HepG2 (cell line): ENCODE data around the gene ACER2. TPM values are rescaled to one million over a fixed set of nuclear protein-coding genes. Genes with fewer than 3 reads are reported as not detected.
A peak's percentile ranks its signal among the peaks of the same experiment; 100 is the strongest.

Experiments used
- ATAC-seq: fragments of 200-7000 bp; cut with Tn5 transposase; 3 replicates; pipeline ENCODE4 v1.9.1; 2020; ENCODE audit warnings: mild to moderate bottlenecking, moderate library complexity
- BruUV-seq: library from RNA; stranded (reverse); fragments of 400-500 nt; replicated peaks from 2 replicates; lab custom pipeline; 2021; lab: Mats Ljungman, UMichigan
- CTCF ChIA-PET: fragments of 300-600 bp; formaldehyde crosslinking; extraction: SDS; loops from one replicate; lab custom pipeline; 2021; ENCODE audit warnings: low total read pairs, inconsistent platforms, low intra/inter-chr PET ratio; lab: Yijun Ruan, JAX
- POLR2A ChIA-PET: fragments of 350-600 bp; sonication (Branson Sonifier 250); formaldehyde crosslinking; loops from one replicate; lab custom pipeline; 2020; ENCODE audit warnings: antibody characterized with exemption, inconsistent platforms; lab: Yijun Ruan, JAX
- DNase-seq: peaks from one replicate; pipeline ENCODE4 v3.0.0-alpha.2; 2015; ENCODE audit warnings: low spot score
- FAIRE-seq: peaks from 3 replicates; lab custom pipeline; 2011; peaks lifted over from hg19 to GRCh38; lab: Jason Lieb, UNC
- H2AFZ ChIP-seq: one replicate; pipeline ENCODE4 v1.6.1; 2011; ENCODE audit warnings: low read length, inconsistent platforms
- H3K27ac ChIP-seq: fragments of 300-600 bp; 3 replicates; pipeline ENCODE4 v1.8.0; 2011; ENCODE audit warnings: mixed run types, mild to moderate bottlenecking, mixed read lengths, low read length, inconsistent platforms; ENCODE audit not compliant: insufficient read depth; ENCODE audit errors: extremely low read length
- H3K27me3 ChIP-seq, 2 experiments: fragments of 200-600 bp in 1 of 2; 2 replicates in 1 of 2; 3 replicates in 1 of 2; pipeline versions ENCODE4 v1.6.0 to v1.8.0; 2011; ENCODE audit warnings: low read length in 2 of 2, mild to moderate bottlenecking in 2 of 2, moderate library complexity in 2 of 2, inconsistent platforms in 1 of 2; ENCODE audit not compliant: insufficient read depth in 2 of 2, control insufficient read depth in 1 of 2
- H3K36me3 ChIP-seq, 2 experiments: fragments of 200-600 bp in 1 of 2; replicated peaks in 1 of 2; 2 replicates in 1 of 2; 3 replicates in 1 of 2; pipeline versions ENCODE4 v1.5.1 to v1.8.0; 2011; ENCODE audit warnings: low read length in 2 of 2, inconsistent platforms in 1 of 2; ENCODE audit not compliant: insufficient read depth in 2 of 2, control insufficient read depth in 1 of 2
- H3K4me1 ChIP-seq: 2 replicates; pipeline ENCODE4 v1.5.1; 2012; ENCODE audit warnings: low read length, inconsistent platforms; ENCODE audit not compliant: insufficient read depth
- H3K4me2 ChIP-seq: 2 replicates; pipeline ENCODE4 v1.6.0; 2011; ENCODE audit warnings: low read depth, low read length, inconsistent platforms
- H3K4me3 ChIP-seq, 3 experiments: fragments of 200-600 bp in 1 of 3; sonication (generic), shearing (Covaris generic) in 1 of 3; replicated peaks in 1 of 3; 2 replicates each; pipeline ENCODE4 v1.5.1; 2011 to 2016; ENCODE audit warnings: low read length in 3 of 3, inconsistent platforms in 2 of 3, low read depth in 2 of 3, mild to moderate bottlenecking in 2 of 3, control low read depth in 1 of 3, mixed read lengths in 1 of 3; ENCODE audit not compliant: insufficient read depth in 1 of 3
- H3K79me2 ChIP-seq: one replicate; pipeline ENCODE4 v1.6.1; 2011; ENCODE audit warnings: low read length, inconsistent platforms; ENCODE audit not compliant: insufficient read depth
- H3K9ac ChIP-seq: 2 replicates; pipeline ENCODE4 v1.6.0; 2011; ENCODE audit warnings: mild to moderate bottlenecking, low read depth, low read length, inconsistent platforms; ENCODE audit not compliant: insufficient read depth
- H3K9me3 ChIP-seq: 2 replicates; pipeline ENCODE4 v1.5.1; 2012; ENCODE audit warnings: mild to moderate bottlenecking, low read length
- H4K20me1 ChIP-seq: 2 replicates; pipeline ENCODE4 v1.6.0; 2011; ENCODE audit warnings: inconsistent platforms, mild to moderate bottlenecking, low read length, moderate library complexity; ENCODE audit not compliant: insufficient read depth
- HNRNPH1 ChIP-seq: fragments of 200-400 bp; formaldehyde crosslinking; optimal IDR thresholded peaks from 2 replicates; pipeline ENCODE3; 2017; ENCODE audit warnings: mild to moderate bottlenecking, low read depth, low read length
- RBAK ChIP-seq: sonication (generic); formaldehyde crosslinking; IDR thresholded peaks from 2 replicates; pipeline ENCODE4 v1.5.1; 2020; ENCODE audit warnings: mild to moderate bottlenecking, missing genetic modification reagents
- SP140L ChIP-seq: sonication (generic); formaldehyde crosslinking; IDR thresholded peaks from 2 replicates; pipeline ENCODE4 v1.4.0; 2020; ENCODE audit warnings: missing genetic modification reagents, borderline replicate concordance
- SP4 ChIP-seq: sonication (generic); formaldehyde crosslinking; IDR thresholded peaks from 2 replicates; pipeline ENCODE4 v1.8.1; 2023; ENCODE audit warnings: mild to moderate bottlenecking, missing genetic modification reagents
- SP5 ChIP-seq: IDR thresholded peaks from 2 replicates; pipeline ENCODE4 v1.6.1; 2016; ENCODE audit warnings: low read depth, borderline replicate concordance
- ZBTB43 ChIP-seq: sonication (generic); formaldehyde crosslinking; conservative IDR thresholded peaks from 2 replicates; pipeline ENCODE4 v1.4.0; 2020; ENCODE audit warnings: missing genetic modification reagents
- ZNF17 ChIP-seq: sonication (generic); formaldehyde crosslinking; IDR thresholded peaks from 2 replicates; pipeline ENCODE4 v1.5.0; 2020; ENCODE audit warnings: mild to moderate bottlenecking, missing genetic modification reagents
- ZNF639 ChIP-seq: conservative IDR thresholded peaks from 2 replicates; pipeline ENCODE4 v1.6.1; 2018; ENCODE audit warnings: missing genetic modification reagents
- ZNF782 ChIP-seq: sonication (generic); formaldehyde crosslinking; IDR thresholded peaks from 2 replicates; pipeline ENCODE4 v1.4.0; 2020; ENCODE audit warnings: missing genetic modification reagents, mild to moderate bottlenecking, borderline replicate concordance
- WGBS: methylation state at CpG from one replicate; pipeline ENCODE4 v1.1.6; 2017; ENCODE audit warnings: low lambda C conversion rate; 5-methylcytosine and 5-hydroxymethylcytosine counted together
- in situ Hi-C: cut with HindIII; loops from 2 replicates; pipeline ENCODE4 v1.10.0; 2017; ENCODE audit warnings: low pct_unique_long_range_greater_than_20kb; ENCODE audit not compliant: extremely low pct_ligation_motif_present
- intact Hi-C: fragments of 100-400 bp; cut with micrococcal nuclease; formaldehyde crosslinking; loops from one replicate; pipeline ENCODE4 v1.10.0; 2022; ENCODE audit not compliant: unreplicated experiment
- polyA plus RNA-seq, 8 experiments: library from polyadenylated mRNA; depleted of rRNA in 3 of 8; stranded (reverse) in 7 of 8; unstranded in 1 of 8; fragments of >200 nt; fragmentation: Illumina TruSeq in 4 of 8; extraction: Trizol in 4 of 8; gene quantifications; 2 replicates each; pipeline versions ENCODE4 v1.2.1 to v1.2.3, GENCODE V29; 2011 to 2016; ENCODE audit warnings: low read depth in 4 of 8, missing spikeins in 1 of 8, mixed read lengths in 1 of 8; ENCODE audit not compliant: insufficient read depth in 1 of 8
- total RNA-seq, 5 experiments: library from RNA; depleted of rRNA; stranded (reverse); fragments of >200 nt; fragmentation: Illumina TruSeq; extraction: Trizol; gene quantifications; 2 replicates each; pipeline ENCODE4 v1.2.3, GENCODE V29; 2016; ENCODE audit warnings: low read depth in 1 of 5

The ACER2 gene
- total and polyA plus RNA-seq, 2 of the 13 experiments (the other 11 are each of a cell fraction or from before 2014, with no cell fraction given): 1.9 to 3.4 TPM

DNA sequence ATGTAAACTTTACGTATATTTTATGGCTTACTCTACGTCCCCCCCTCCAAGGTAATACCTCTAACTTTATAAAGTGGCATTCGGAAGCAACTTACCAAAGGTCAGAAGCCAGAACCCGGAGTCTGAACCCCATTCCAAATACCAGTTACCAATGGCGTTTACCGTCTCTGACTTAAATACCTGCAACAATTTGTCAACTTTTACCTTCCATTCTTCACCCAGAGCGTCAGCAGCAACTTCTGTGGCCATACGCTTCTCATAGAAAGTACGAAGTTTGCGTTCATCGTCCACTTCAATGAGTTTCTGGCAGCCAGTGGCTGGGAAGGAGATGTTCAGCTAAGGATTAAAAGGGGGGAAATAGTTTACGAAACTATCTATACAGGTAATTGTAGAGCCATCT is 29.5 kb upstream of the ACER2 start:
- Histone ChIP-seq H3K9me3 (no peaks in the 10 kb centered on the region), H3K27ac (peak overlapping the region; percentile 91), H3K4me1 (peaks cover 31% of the 10 kb centered on the region), H2AFZ (no peak overlapping the region), H3K79me2 (peaks cover 32% of the 10 kb centered on the region), H3K27me3 (no peaks in the 10 kb centered on the region; a peak in 1 of 5 replicates), H3K9ac (peak overlapping the region; percentile 98), H3K4me3 (peak overlapping the region; percentile 73 to 98 (median 93)), H3K36me3 (peaks cover 10 to 46% of the 10 kb centered on the region in 2 experiments), H4K20me1 (peaks cover 32% of the 10 kb centered on the region), H3K4me2 (peak overlapping the region; percentile 85)
- TF ChIP-seq SP140L (CRISPR knock-in tag) (no peak), HNRNPH1 (no peak), SP4 (CRISPR knock-in tag) (no peak), ZNF782 (no peak), ZNF639 (CRISPR knock-in tag) (no peak), ZNF17 (CRISPR knock-in tag) (no peak), RBAK (CRISPR knock-in tag) (no peak), ZBTB43 (CRISPR knock-in tag) (no peak), SP5 (CRISPR knock-in tag) (no peak)
- BruUV-seq: no TSS peak
- intact Hi-C loops: loop anchor here (5.0 to 10.0 kb wide), 2 partner anchors 147 to 324 kb away; partner anchors contain the start of gene DENND4C
- WGBS: 1% methylated on average over 12 of the region's 12 CpGs
- ChIA-PET CTCF (no interaction called here), POLR2A (interaction anchor here (0.8 to 2.3 kb wide), 6 partner anchors 9 to 330 kb away, joined by 3 to 9 read pairs (median 5); partner anchors contain the start of genes ACER2 and RRAGA)
- ATAC-seq (no peak), DNase-seq (no peak), FAIRE-seq (no peak)
- in situ Hi-C loops: no loop called here
